Endothelial cell of umbilical vein (primary cell): ENCODE measurements around the gene RSPO3. TPM values are rescaled to one million over a fixed set of nuclear protein-coding genes. Genes with fewer than 3 reads are reported as not detected.

ENCODE experiments used
- BruUV-seq: library from RNA; stranded (reverse); fragments of 400-500 nt; replicated peaks from 2 replicates; lab custom pipeline; 2021; lab: Mats Ljungman, UMichigan
- CTCF ChIA-PET: fragments of 300-600, 350-600 bp; sonication (Branson Sonifier 250); formaldehyde crosslinking; loops from one replicate; lab custom pipeline; 2021; ENCODE audit warnings: antibody characterized with exemption, inconsistent platforms; lab: Charles Lee
- POLR2A ChIA-PET: fragments of 300-600, 350-600 bp; sonication (Branson Sonifier 250); formaldehyde crosslinking; loops from one replicate; lab custom pipeline; 2021; ENCODE audit warnings: antibody characterized with exemption, inconsistent platforms; lab: Charles Lee
- DNase-seq: peaks from one replicate; pipeline ENCODE4 v3.0.0-alpha.2; 2011; ENCODE audit warnings: low read depth, low spot score
- FAIRE-seq: peaks from 2 replicates; lab custom pipeline; 2011; peaks lifted over from hg19 to GRCh38; lab: Jason Lieb, UNC
- H2AFZ ChIP-seq: 2 replicates; pipeline ENCODE4 v1.6.0; 2012; ENCODE audit warnings: low read depth, low read length, control low read depth, inconsistent platforms
- H3K27ac ChIP-seq: 2 replicates; pipeline ENCODE4 v1.5.1; 2011; ENCODE audit warnings: low read depth, mild to moderate bottlenecking, control low read depth, low read length, moderate library complexity; ENCODE audit not compliant: insufficient read depth
- H3K27me3 ChIP-seq, 2 experiments: 2 replicates each; pipeline versions ENCODE4 v1.6.0 to v1.6.1; 2011; ENCODE audit warnings: low read length in 2 of 2, mixed read lengths in 1 of 2; ENCODE audit not compliant: control insufficient read depth in 2 of 2, insufficient read depth in 2 of 2
- H3K36me3 ChIP-seq, 2 experiments: 2 replicates in 1 of 2; 3 replicates in 1 of 2; pipeline ENCODE4 v1.5.1; 2011; ENCODE audit warnings: low read length in 2 of 2, mild to moderate bottlenecking in 1 of 2, moderate library complexity in 1 of 2; ENCODE audit not compliant: control insufficient read depth in 2 of 2, insufficient read depth in 2 of 2; ENCODE audit errors: extremely low read depth in 1 of 2
- H3K4me1 ChIP-seq: 3 replicates; pipeline ENCODE4 v1.5.1; 2011; ENCODE audit warnings: mild to moderate bottlenecking, low read length; ENCODE audit not compliant: control insufficient read depth, insufficient read depth; ENCODE audit errors: extremely low read depth
- H3K4me2 ChIP-seq: 2 replicates; pipeline ENCODE4 v1.6.1; 2011; ENCODE audit warnings: low read length, control low read depth, mixed read lengths; ENCODE audit not compliant: insufficient read depth
- H3K4me3 ChIP-seq, 3 experiments: fragments of 200-600 bp in 1 of 3; sonication (generic), shearing (Covaris generic) in 1 of 3; replicated peaks in 1 of 3; 2 replicates each; pipeline ENCODE4 v1.5.1; 2011 to 2016; ENCODE audit warnings: control low read depth in 3 of 3, low read length in 3 of 3, mild to moderate bottlenecking in 2 of 3, inconsistent platforms in 1 of 3, low read depth in 1 of 3, moderate library complexity in 1 of 3; ENCODE audit not compliant: insufficient read depth in 1 of 3
- H3K79me2 ChIP-seq: 2 replicates; pipeline ENCODE4 v1.6.0; 2012; ENCODE audit warnings: low read length, inconsistent platforms; ENCODE audit not compliant: control insufficient read depth, insufficient read depth
- H3K9ac ChIP-seq: replicated peaks from 2 replicates; pipeline ENCODE3; 2011; ENCODE audit warnings: low read length, control low read depth; ENCODE audit not compliant: insufficient read depth; ENCODE audit errors: extremely low read depth
- H3K9me1 ChIP-seq: replicated peaks from 3 replicates; pipeline ENCODE4 v1.6.0; 2011; ENCODE audit warnings: mild to moderate bottlenecking, low read length; ENCODE audit not compliant: control insufficient read depth, insufficient read depth; ENCODE audit errors: extremely low read depth
- H3K9me3 ChIP-seq: replicated peaks from 2 replicates; pipeline ENCODE4 v1.5.1; 2012; ENCODE audit warnings: low read length, inconsistent platforms; ENCODE audit not compliant: control insufficient read depth, insufficient read depth
- H4K20me1 ChIP-seq: replicated peaks from 2 replicates; pipeline ENCODE3; 2011; ENCODE audit warnings: mild to moderate bottlenecking, low read length; ENCODE audit not compliant: control insufficient read depth, insufficient read depth; ENCODE audit errors: extremely low read depth
- CTCF ChIP-seq, 2 donors: IDR thresholded peaks; 1 replicate in 1 of 2; 2 replicates in 1 of 2; pipeline ENCODE4 v1.5.1; 2011; ENCODE audit warnings: low read length in 2 of 2, mild to moderate bottlenecking in 2 of 2, moderate library complexity in 2 of 2, control low read depth in 1 of 2, inconsistent platforms in 1 of 2, low read depth in 1 of 2; ENCODE audit not compliant: insufficient read depth in 1 of 2; ENCODE audit errors: extremely low read depth in 1 of 2
- EZH2 ChIP-seq: IDR thresholded peaks from 2 replicates; pipeline ENCODE4 v1.6.1; 2012; ENCODE audit warnings: borderline replicate concordance, low read depth, mild to moderate bottlenecking, moderate library complexity, low read length, inconsistent platforms; ENCODE audit not compliant: severe bottlenecking
- FOS ChIP-seq: IDR thresholded peaks from 2 replicates; pipeline ENCODE4 v1.6.1; 2011; ENCODE audit warnings: mild to moderate bottlenecking, low read length, moderate library complexity, borderline replicate concordance; ENCODE audit not compliant: insufficient read depth
- GATA2 ChIP-seq: IDR thresholded peaks from 2 replicates; pipeline ENCODE4 v1.7.0; 2011; ENCODE audit warnings: low read depth, mild to moderate bottlenecking, moderate library complexity, mixed read lengths, low read length; ENCODE audit not compliant: insufficient read length, insufficient read depth
- JUN ChIP-seq: IDR thresholded peaks from 2 replicates; pipeline ENCODE4 v1.6.1; 2011; ENCODE audit warnings: borderline replicate concordance, low read depth; ENCODE audit not compliant: insufficient read length, insufficient read depth
- MAX ChIP-seq: IDR thresholded peaks from 2 replicates; pipeline ENCODE4 v1.6.1; 2011; ENCODE audit not compliant: insufficient read depth, insufficient read length
- POLR2A ChIP-seq: IDR thresholded peaks from 2 replicates; pipeline ENCODE4 v1.6.1; 2012; ENCODE audit warnings: low read depth, mild to moderate bottlenecking, control low read depth, low read length
- POLR2AphosphoS5 ChIP-seq: IDR thresholded peaks from 2 replicates; pipeline ENCODE4 v1.6.1; 2012; ENCODE audit warnings: low read depth, mild to moderate bottlenecking, control low read depth, low read length, moderate library complexity; ENCODE audit not compliant: insufficient read depth
- dilution Hi-C: fragments of 300-500 bp; cut with MboI; formaldehyde crosslinking; loops from one replicate; pipeline ENCODE4 v1.15.0; 2019; ENCODE audit warnings: low sequenced_read_pairs; ENCODE audit not compliant: extremely low pct_ligation_motif_present
- intact Hi-C: fragments of 100-400 bp; cut with micrococcal nuclease; formaldehyde crosslinking; loops from one replicate; pipeline ENCODE4 v1.10.0; 2022
- polyA plus RNA-seq, 4 experiments: library from polyadenylated mRNA; depleted of rRNA in 3 of 4; stranded (reverse) in 3 of 4; unstranded in 1 of 4; fragments of >200 nt; gene quantifications; 2 replicates each; pipeline versions ENCODE4 v1.2.1 to v1.2.3, GENCODE V29; 2011 to 2012; ENCODE audit warnings: missing spikeins in 1 of 4
- total RNA-seq: library from RNA; stranded (reverse); gene quantifications from 2 replicates; pipeline ENCODE4 v1.2.3, GENCODE V29; 2021

Gene RSPO3
- total and polyA plus RNA-seq, 2 donors (not counting 3 experiments of a cell fraction or from before 2014, with no cell fraction given) = 1.8 to 11.1 TPM

- H3K9ac ChIP-seq = no peak overlapping the region
- POLR2A ChIA-PET = no interaction called here
- CTCF ChIA-PET = interaction anchor here (0.6 to 1.2 kb wide), 13 partner anchors 12 to 1085 kb away, joined by 3 to 17 read pairs (median 3); partner anchors contain the start of gene RNF146
- no peaks in the 10 kb centered on the region for H3K79me2 ChIP-seq
- dilution Hi-C loops = no loop called here
- H3K9me3 ChIP-seq = no peaks in the 10 kb centered on the region
- intact Hi-C loops = no loop called here
- no peaks in the 10 kb centered on the region for H3K27me3 ChIP-seq
- peak overlapping the region; percentile 82 for H2AFZ ChIP-seq
- no peaks in the 10 kb centered on the region for H3K36me3 ChIP-seq
- TF ChIP-seq GATA2 (no peak), CTCF (IDR thresholded peaks at IDR 0.05; ENCODE audit: extremely low read depth in 1 of 2, insufficient read depth in 1 of 2, low read depth in 1 of 2, low read length in 2 of 2) (no peak), FOS (no peak), EZH2 (no peak), JUN (no peak), POLR2A (no peak), POLR2AphosphoS5 (no peak), MAX (no peak)
- no peaks in the 10 kb centered on the region for H3K9me1 ChIP-seq
- peak overlapping the region; percentile 87 for H3K4me2 ChIP-seq
- DNase-seq (no peak), FAIRE-seq (no peak)
- peak overlapping the region; percentile 49 to 69 (median 59) for H3K4me3 ChIP-seq
- H3K27ac ChIP-seq = no peak overlapping the region
- H4K20me1 ChIP-seq = no peaks in the 10 kb centered on the region
- H3K4me1 ChIP-seq = peaks cover 19% of the 10 kb centered on the region
- no TSS peak for BruUV-seq
Measured at GRCh38 chr6:127117979-127118297, 533 bp upstream of the RSPO3 start.
